MM.1S (cell line): ENCODE data around the gene FOXO6.

Experiments used
- EZH2phosphoT487 ChIP-seq: fragments of 300-600 bp; sonication (generic); IDR thresholded peaks from 2 replicates; pipeline ENCODE4 v1.6.1; 2018; ENCODE audit warnings: antibody characterized with exemption, low read length
- TF ChIP-seq, protein P1 (sequence below): fragments of 300-600 bp; sonication (generic); IDR thresholded peaks from 2 replicates; pipeline ENCODE4 v1.5.1; 2016; ENCODE audit warnings: antibody characterized with exemption, low read length, mixed read lengths

DNA sequence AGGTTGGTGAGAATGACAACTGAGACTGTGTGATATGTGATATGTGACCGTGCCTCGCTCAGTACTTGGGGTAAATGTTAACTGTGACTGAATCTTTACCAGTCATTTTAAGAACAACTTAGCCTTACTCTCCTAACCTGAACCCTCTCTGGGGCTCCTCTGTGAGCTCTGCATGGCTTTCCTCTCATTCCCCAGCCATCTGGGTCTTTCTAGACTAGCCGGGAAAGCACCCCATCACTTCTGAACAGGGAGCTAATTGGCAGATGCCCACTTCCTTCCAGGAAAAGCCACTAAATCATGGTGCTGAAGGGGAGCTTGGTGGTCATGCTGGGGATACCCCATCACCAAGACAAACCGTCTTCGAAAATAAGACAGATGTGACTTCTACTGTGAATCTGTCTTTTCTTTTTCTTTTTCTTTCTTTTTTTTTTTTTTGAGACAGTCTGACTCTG, 16.5 kb upstream of the FOXO6 start:
- TF ChIP-seq, protein P1, sequence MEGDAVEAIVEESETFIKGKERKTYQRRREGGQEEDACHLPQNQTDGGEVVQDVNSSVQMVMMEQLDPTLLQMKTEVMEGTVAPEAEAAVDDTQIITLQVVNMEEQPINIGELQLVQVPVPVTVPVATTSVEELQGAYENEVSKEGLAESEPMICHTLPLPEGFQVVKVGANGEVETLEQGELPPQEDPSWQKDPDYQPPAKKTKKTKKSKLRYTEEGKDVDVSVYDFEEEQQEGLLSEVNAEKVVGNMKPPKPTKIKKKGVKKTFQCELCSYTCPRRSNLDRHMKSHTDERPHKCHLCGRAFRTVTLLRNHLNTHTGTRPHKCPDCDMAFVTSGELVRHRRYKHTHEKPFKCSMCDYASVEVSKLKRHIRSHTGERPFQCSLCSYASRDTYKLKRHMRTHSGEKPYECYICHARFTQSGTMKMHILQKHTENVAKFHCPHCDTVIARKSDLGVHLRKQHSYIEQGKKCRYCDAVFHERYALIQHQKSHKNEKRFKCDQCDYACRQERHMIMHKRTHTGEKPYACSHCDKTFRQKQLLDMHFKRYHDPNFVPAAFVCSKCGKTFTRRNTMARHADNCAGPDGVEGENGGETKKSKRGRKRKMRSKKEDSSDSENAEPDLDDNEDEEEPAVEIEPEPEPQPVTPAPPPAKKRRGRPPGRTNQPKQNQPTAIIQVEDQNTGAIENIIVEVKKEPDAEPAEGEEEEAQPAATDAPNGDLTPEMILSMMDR: no peak
- no peak for TF ChIP-seq EZH2phosphoT487
